H1 (cell line): ENCODE data around the gene POLDIP3.

ENCODE experiments used
- CEBPB ChIP-seq: IDR thresholded peaks from 2 replicates; pipeline ENCODE4 v1.6.1; 2012; ENCODE audit warnings: low read depth, low read length
- CTCF ChIP-seq, 3 experiments: IDR thresholded peaks; 1 replicate in 2 of 3; 2 replicates in 1 of 3; pipeline versions ENCODE4 v1.5.1 to v1.6.1; 2011; ENCODE audit warnings: low read length in 3 of 3, mild to moderate bottlenecking in 3 of 3, inconsistent platforms in 2 of 3, low read depth in 1 of 3, moderate library complexity in 1 of 3; ENCODE audit not compliant: insufficient read depth in 1 of 3; ENCODE audit errors: control extremely low read depth in 1 of 3
- FOSL1 ChIP-seq: IDR thresholded peaks from 2 replicates; pipeline ENCODE4 v1.6.1; 2011; ENCODE audit warnings: mild to moderate bottlenecking, low read depth, low read length, moderate library complexity; ENCODE audit not compliant: insufficient read depth
- YY1 ChIP-seq: IDR thresholded peaks from 2 replicates; pipeline ENCODE4 v1.6.1; 2011; ENCODE audit warnings: low read depth, mild to moderate bottlenecking, low read length

GRCh38 chr22:42587588-42588175, 27.0 kb downstream of the POLDIP3 start:
- TF ChIP-seq YY1 (no peak), CTCF (IDR thresholded peaks at IDR 0.05; ENCODE audit: control extremely low read depth in 1 of 3, insufficient read depth in 1 of 3, low read depth in 1 of 3, low read length in 3 of 3) (no peak), FOSL1 (no peak), CEBPB (no peak)
